SK-N-SH (cell line): ENCODE results near the gene KRTAP21-3. TPM values are rescaled to one million over a fixed set of nuclear protein-coding genes. Genes with fewer than 3 reads are reported as not detected.

Experiments used
- CTCF ChIA-PET: fragments of 300-600, 350-600 bp; formaldehyde crosslinking; extraction: SDS; loops from one replicate; lab custom pipeline; 2021; lab: Yijun Ruan, JAX
- POLR2A ChIA-PET: fragments of 350-600 bp; sonication (Branson Sonifier 250); formaldehyde crosslinking; extraction: SDS; loops from one replicate; lab custom pipeline; 2020; ENCODE audit warnings: antibody characterized with exemption, inconsistent platforms; lab: Yijun Ruan, JAX
- DNase-seq: peaks from one replicate; pipeline ENCODE4 v3.0.0; 2012
- H2AFZ ChIP-seq: fragments of 200-600 bp; sonication (generic); 2 replicates; pipeline ENCODE4 v1.8.1; 2016; ENCODE audit warnings: antibody characterized with exemption, mild to moderate bottlenecking, low read depth
- H3F3A ChIP-seq: fragments of 200-600 bp; sonication (generic); replicated peaks from 2 replicates; pipeline ENCODE3; 2016; ENCODE audit warnings: antibody characterized with exemption, mild to moderate bottlenecking; ENCODE audit not compliant: insufficient read depth
- H3K27ac ChIP-seq, 2 experiments: fragments of 200-500 bp in 1 of 2; fragments of 200-600 bp in 1 of 2; sonication (Bioruptor generic) in 1 of 2; sonication (generic), shearing (Covaris generic) in 1 of 2; 2 replicates each; pipeline versions ENCODE4 v1.5.1 to v1.6.1; 2014 to 2016; ENCODE audit warnings: low read depth in 2 of 2, inconsistent platforms in 1 of 2, low read length in 1 of 2, mild to moderate bottlenecking in 1 of 2, mixed read lengths in 1 of 2
- H3K27me3 ChIP-seq: fragments of 200-600 bp; sonication (generic), shearing (Covaris generic); 2 replicates; pipeline ENCODE4 v1.6.1; 2016; ENCODE audit warnings: mixed run types; ENCODE audit not compliant: insufficient read depth
- H3K36me3 ChIP-seq, 2 experiments: fragments of 200-500 bp in 1 of 2; fragments of 200-600 bp in 1 of 2; sonication (Bioruptor generic) in 1 of 2; sonication (generic) in 1 of 2; replicated peaks in 1 of 2; 2 replicates each; pipeline versions ENCODE3 to v1.5.1; 2014 to 2016; ENCODE audit warnings: low read length in 1 of 2, mild to moderate bottlenecking in 1 of 2; ENCODE audit not compliant: insufficient read depth in 2 of 2, control insufficient read depth in 1 of 2
- H3K4me1 ChIP-seq, 2 experiments: fragments of 200-500 bp in 1 of 2; fragments of 200-600 bp in 1 of 2; sonication (Bioruptor generic) in 1 of 2; sonication (generic), shearing (Covaris generic) in 1 of 2; 2 replicates each; pipeline versions ENCODE4 v1.5.1 to v1.6.1; 2014 to 2016; ENCODE audit warnings: low read depth in 1 of 2, low read length in 1 of 2, mixed run types in 1 of 2; ENCODE audit not compliant: insufficient read depth in 2 of 2, control insufficient read depth in 1 of 2
- H3K4me2 ChIP-seq: fragments of 200-600 bp; sonication (generic), shearing (Covaris generic); 2 replicates; pipeline ENCODE4 v1.6.1; 2017; ENCODE audit warnings: mixed run types
- H3K4me3 ChIP-seq, 2 experiments: fragments of 200-500 bp in 1 of 2; fragments of 200-600 bp in 1 of 2; sonication (Bioruptor generic) in 1 of 2; sonication (generic), shearing (Covaris generic) in 1 of 2; 2 replicates each; pipeline versions ENCODE4 v1.5.1 to v1.8.1; 2014 to 2016; ENCODE audit warnings: low read depth in 2 of 2, inconsistent platforms in 1 of 2, low read length in 1 of 2, mild to moderate bottlenecking in 1 of 2, mixed read lengths in 1 of 2, moderate library complexity in 1 of 2
- H3K79me2 ChIP-seq: fragments of 200-600 bp; sonication (generic); 2 replicates; pipeline ENCODE4 v1.8.1; 2017; ENCODE audit warnings: mild to moderate bottlenecking; ENCODE audit not compliant: insufficient read depth
- H3K9ac ChIP-seq: fragments of 200-600 bp; sonication (generic); 2 replicates; pipeline ENCODE4 v1.6.1; 2017; ENCODE audit warnings: mixed run types
- H3K9me2 ChIP-seq: fragments of 200-600 bp; sonication (generic); 2 replicates; pipeline ENCODE4 v1.6.1; 2017; ENCODE audit warnings: mixed run types
- H3K9me3 ChIP-seq: fragments of 200-600 bp; sonication (generic); 2 replicates; pipeline ENCODE4 v1.6.1; 2017; ENCODE audit warnings: mixed run types, mild to moderate bottlenecking, moderate library complexity
- H4K20me1 ChIP-seq: fragments of 200-600 bp; sonication (generic); 2 replicates; pipeline ENCODE4 v1.6.1; 2017; ENCODE audit warnings: mild to moderate bottlenecking, mixed run types; ENCODE audit not compliant: insufficient read depth
- CHD2 ChIP-seq: fragments of 150-350 bp; IDR thresholded peaks from 2 replicates; pipeline ENCODE4 v1.6.1; 2018; ENCODE audit warnings: low read length; ENCODE audit not compliant: partially characterized antibody
- ELF1 ChIP-seq: IDR thresholded peaks from 2 replicates; pipeline ENCODE4 v1.4.0; 2012
- EP300 ChIP-seq, 2 experiments: IDR thresholded peaks; 2 replicates each; pipeline versions ENCODE4 v1.4.0 to v1.6.1; 2012; ENCODE audit warnings: borderline replicate concordance in 1 of 2, low read depth in 1 of 2, low read length in 1 of 2
- EZH2phosphoT487 ChIP-seq: fragments of 200-600 bp; sonication (generic); IDR thresholded peaks from 2 replicates; pipeline ENCODE4 v1.6.1; 2017; ENCODE audit warnings: low read depth, mixed run types, mild to moderate bottlenecking, antibody characterized with exemption, moderate library complexity, borderline replicate concordance
- FOSL2 ChIP-seq: IDR thresholded peaks from 2 replicates; pipeline ENCODE4 v1.4.0; 2012; ENCODE audit warnings: low read depth, mild to moderate bottlenecking, moderate library complexity, borderline replicate concordance
- FOXJ3 ChIP-seq: sonication (generic); formaldehyde crosslinking; IDR thresholded peaks from 2 replicates; pipeline ENCODE4 v1.5.1; 2020; ENCODE audit warnings: mild to moderate bottlenecking, missing genetic modification reagents
- GABPA ChIP-seq: IDR thresholded peaks from 2 replicates; pipeline ENCODE4 v1.4.0; 2012; ENCODE audit warnings: low read depth, mild to moderate bottlenecking
- IRF3 ChIP-seq: fragments of 150-350 bp; IDR thresholded peaks from 2 replicates; pipeline ENCODE4 v1.6.1; 2016; ENCODE audit warnings: mild to moderate bottlenecking, low read depth, low read length
- MAX ChIP-seq: IDR thresholded peaks from 2 replicates; pipeline ENCODE4 v1.4.0; 2012; ENCODE audit warnings: low read depth
- MXI1 ChIP-seq: IDR thresholded peaks from 2 replicates; pipeline ENCODE4 v1.6.1; 2012; ENCODE audit warnings: mild to moderate bottlenecking, low read depth, low read length, improper control_type of control experiment
- PBX3 ChIP-seq: IDR thresholded peaks from 2 replicates; pipeline ENCODE4; 2012
- RCOR1 ChIP-seq: fragments of 150-350 bp; IDR thresholded peaks from 2 replicates; pipeline ENCODE4 v1.6.1; 2017; ENCODE audit warnings: antibody characterized with exemption, low read length
- RFX5 ChIP-seq: IDR thresholded peaks from 2 replicates; pipeline ENCODE4 v1.6.1; 2012; ENCODE audit warnings: mild to moderate bottlenecking, improper control_type of control experiment, low read length
- RXRA ChIP-seq: IDR thresholded peaks from 2 replicates; pipeline ENCODE4 v1.4.0; 2012; ENCODE audit warnings: low read depth, mild to moderate bottlenecking, borderline replicate concordance
- SIN3A ChIP-seq: IDR thresholded peaks from 2 replicates; pipeline ENCODE4 v1.6.1; 2012; ENCODE audit warnings: low read depth, mild to moderate bottlenecking, low read length, moderate library complexity, borderline replicate concordance
- TAF1 ChIP-seq: IDR thresholded peaks from 2 replicates; pipeline ENCODE4 v1.6.1; 2012; ENCODE audit warnings: low read depth, mild to moderate bottlenecking, low read length, moderate library complexity, borderline replicate concordance
- TEAD4 ChIP-seq: IDR thresholded peaks from 2 replicates; pipeline ENCODE4 v1.4.0; 2012; ENCODE audit warnings: mild to moderate bottlenecking, borderline replicate concordance; ENCODE audit not compliant: insufficient read depth
- USF1 ChIP-seq: IDR thresholded peaks from 2 replicates; pipeline ENCODE4 v1.4.0; 2012; ENCODE audit warnings: low read depth, borderline replicate concordance
- ZBTB33 ChIP-seq: IDR thresholded peaks from 2 replicates; pipeline ENCODE4 v1.4.0; 2012; ENCODE audit warnings: low read depth, borderline replicate concordance
- WGBS: methylation state at CpG from one replicate; pipeline ENCODE4 v1.1.6; 2017; ENCODE audit warnings: low lambda C conversion rate; 5-methylcytosine and 5-hydroxymethylcytosine counted together
- polyA plus RNA-seq, 3 experiments: library from polyadenylated mRNA; depleted of rRNA; stranded (reverse); fragments of >200 nt; gene quantifications; 2 replicates each; pipeline ENCODE4 v1.2.3, GENCODE V29; 2012

The KRTAP21-3 gene
- polyA plus RNA-seq, 1 of the 3 experiments (the other 2 are of a cell fraction) = not detected

GRCh38 chr21:30710499-30710898 is 8.1 kb downstream of the KRTAP21-3 start:
- H3K9ac ChIP-seq = no peak overlapping the region
- H3F3A ChIP-seq = peaks cover 18% of the 10 kb centered on the region
- no peak overlapping the region for H3K4me2 ChIP-seq
- no peaks in the 10 kb centered on the region for H3K9me2 ChIP-seq
- POLR2A ChIA-PET = no interaction called here
- TF ChIP-seq RXRA = no peak
- TF ChIP-seq USF1 = no peak
- TF ChIP-seq EZH2phosphoT487 = no peak
- no peak for TF ChIP-seq RCOR1
- no peak for TF ChIP-seq CHD2
- TF ChIP-seq ELF1 = no peak
- TF ChIP-seq, all 33 proteins: peak for 0
- CTCF ChIA-PET = no interaction called here
- no peaks in the 10 kb centered on the region for H3K9me3 ChIP-seq
- H3K27me3 ChIP-seq = no peaks in the 10 kb centered on the region
- H3K36me3 ChIP-seq = no peaks in the 10 kb centered on the region
- H2AFZ ChIP-seq = no peak overlapping the region
- no peak overlapping the region for H3K4me3 ChIP-seq
- no peaks in the 10 kb centered on the region for H4K20me1 ChIP-seq
- WGBS = 25% methylated on average over 3 of the region's 3 CpGs
- H3K4me1 ChIP-seq = no peaks in the 10 kb centered on the region
- DNase-seq = no peak
- no peaks in the 10 kb centered on the region for H3K79me2 ChIP-seq
- H3K27ac ChIP-seq = no peak overlapping the region

- H3K36me3 ChIP-seq = no peaks in the 10 kb centered on the region
- no peak overlapping the region for H3K9ac ChIP-seq
- H3K4me2 ChIP-seq = no peak overlapping the region
- no peaks in the 10 kb centered on the region for H3F3A ChIP-seq
- no peaks in the 10 kb centered on the region for H3K27me3 ChIP-seq
- no peaks in the 10 kb centered on the region for H3K79me2 ChIP-seq
- H4K20me1 ChIP-seq = no peaks in the 10 kb centered on the region
- no peak for TF ChIP-seq RCOR1
- no peak for TF ChIP-seq IRF3
- TF ChIP-seq FOSL2 = no peak
- TF ChIP-seq TEAD4 = no peak
- TF ChIP-seq RXRA = no peak
- TF ChIP-seq FOXJ3 (CRISPR knock-in tag) = no peak
- no peak for TF ChIP-seq ELF1
- no peak for TF ChIP-seq CHD2
- TF ChIP-seq RFX5 = no peak
- no peak for TF ChIP-seq PBX3
- TF ChIP-seq MXI1 = no peak
- no peak for TF ChIP-seq GABPA
- TF ChIP-seq SIN3A = no peak
- TF ChIP-seq EP300 (IDR thresholded peaks at IDR 0.05; ENCODE audit: borderline replicate concordance in 1 of 2, low read depth in 1 of 2, low read length in 1 of 2) = no peak
- TF ChIP-seq ZBTB33 = no peak
- TF ChIP-seq MAX = no peak
- TF ChIP-seq USF1 = no peak
- no peak for TF ChIP-seq TAF1
- no peaks in the 10 kb centered on the region for H3K9me2 ChIP-seq
- H2AFZ ChIP-seq = no peak overlapping the region
- no peak for DNase-seq
- no peak overlapping the region for H3K27ac ChIP-seq
- H3K4me3 ChIP-seq = no peak overlapping the region
- CTCF ChIA-PET = no interaction called here
- POLR2A ChIA-PET = no interaction called here
- no peaks in the 10 kb centered on the region for H3K4me1 ChIP-seq
- H3K9me3 ChIP-seq = no peaks in the 10 kb centered on the region
Observed at GRCh38 chr21:30707409-30707808, 11.2 kb downstream of the KRTAP21-3 start.
